HG02610 (cell line): ENCODE measurements around the gene SFT2D1.
A peak's percentile ranks its signal among the peaks of the same experiment; 100 is the strongest.
"Not testable (repeated sequence)": the region's sequence is repeated elsewhere in the genome, so short reads cannot be mapped to it uniquely, and the experiment has no call there.

ENCODE experiments used
- ATAC-seq: cut with Tn5 transposase; IDR thresholded peaks from one replicate; pipeline ENCODE4 v1.9.1; 2021; ENCODE audit warnings: mild to moderate bottlenecking, moderate library complexity; ENCODE audit not compliant: unreplicated experiment

Gene SFT2D1

GRCh38 chr6:166342349-166343149 lies at the start of gene SFT2D1:
Gene SFT2D1, minus strand, starts transcription at chr6:166342545. Its CDS starts 64 bp downstream, at chr6:166342481.
- ATAC-seq: peak; percentile 90

GRCh38 chr6:166389119-166389518 lies 46.8 kb upstream of the SFT2D1 start:
- ATAC-seq: no peak

DNA sequence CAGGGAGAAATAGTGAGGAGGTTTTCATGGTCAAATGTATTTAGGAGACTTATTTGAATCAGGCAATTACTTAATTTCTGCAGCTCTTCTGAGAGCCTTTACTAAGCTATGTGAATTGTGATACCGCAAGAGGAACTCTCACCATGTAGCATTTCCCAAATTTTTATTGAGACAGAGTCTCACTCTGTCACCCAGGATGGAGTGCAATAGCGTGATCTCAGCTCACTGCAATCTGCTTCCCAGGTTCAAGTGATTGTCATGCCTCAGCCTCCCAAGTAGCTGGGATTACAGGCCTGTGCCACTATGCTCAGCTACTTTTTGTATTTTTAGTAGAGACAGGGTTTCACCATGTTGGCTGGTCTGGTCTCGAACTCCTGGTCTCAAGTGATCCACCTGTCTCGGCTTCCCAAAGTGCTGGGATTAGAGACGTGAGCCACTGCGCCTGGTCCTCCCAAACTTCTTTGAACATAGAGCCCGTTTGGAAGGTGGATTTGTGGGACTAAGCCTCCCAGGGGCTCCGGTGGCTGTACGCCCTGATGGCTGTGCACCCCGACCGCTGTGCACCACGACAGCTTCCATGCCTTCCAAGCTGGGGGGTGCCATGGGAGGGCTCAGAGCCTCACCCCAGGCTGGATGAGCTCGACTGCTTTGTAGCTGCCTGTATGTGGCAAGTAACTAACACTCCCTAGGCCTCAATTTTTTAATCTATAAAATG lies 46.1 kb upstream of the SFT2D1 start:
- no peak for ATAC-seq

GRCh38 chr6:166387642-166388289 lies 45.4 kb upstream of the SFT2D1 start:
- no peak for ATAC-seq

- not testable (repeated sequence) for ATAC-seq
These were observed 44.8 kb upstream of the SFT2D1 start for GRCh38 chr6:166387098-166387497.

DNA sequence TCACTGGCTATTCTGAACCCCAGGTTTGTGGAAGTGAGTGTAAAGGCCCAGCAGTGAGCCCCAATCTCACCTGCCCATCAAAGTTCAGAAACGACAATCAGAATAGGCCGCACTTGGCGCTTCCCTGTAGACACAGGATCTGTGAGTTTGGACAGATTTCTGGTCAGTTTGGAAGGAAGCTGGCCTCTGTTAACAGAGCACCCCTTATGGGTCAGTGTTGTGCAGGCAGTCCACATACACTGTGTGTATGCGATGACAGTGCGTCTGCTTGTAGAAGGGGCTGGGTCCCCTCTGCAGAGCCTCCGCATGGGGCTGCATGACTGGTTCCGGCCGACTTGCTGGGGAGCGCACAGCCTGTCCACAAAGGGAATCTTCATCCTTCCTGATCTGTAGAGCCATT lies 43.8 kb upstream of the SFT2D1 start:
- no peak for ATAC-seq

DNA sequence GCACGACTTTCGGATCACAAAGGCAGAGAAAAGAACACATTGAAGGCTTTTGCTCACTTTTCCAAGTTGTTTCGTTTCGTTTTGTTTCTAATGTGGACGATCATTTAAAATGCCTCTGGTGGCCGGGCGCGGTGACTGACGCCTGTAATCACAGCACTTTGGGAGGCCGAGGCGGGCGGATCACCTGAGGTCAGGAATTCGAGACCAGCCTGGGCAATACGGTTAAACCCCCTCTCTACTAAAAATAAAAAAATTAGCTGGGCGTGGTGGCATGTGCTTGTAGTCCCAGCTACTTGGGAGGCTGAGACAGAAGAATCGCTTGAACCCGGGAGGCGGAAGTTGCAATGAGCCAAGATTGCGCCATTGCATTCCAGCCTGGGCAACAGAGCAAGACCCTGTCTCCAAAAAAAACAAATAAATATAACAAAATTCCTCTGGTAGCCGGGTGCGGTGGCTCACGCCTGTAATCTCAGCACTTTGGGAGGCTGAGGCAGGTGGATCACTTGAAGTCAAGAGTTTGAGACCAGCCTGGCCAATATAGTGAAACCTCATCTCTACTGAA lies 41.5 kb upstream of the SFT2D1 start:
- peak; percentile 1 for ATAC-seq

- ATAC-seq: peak; percentile 89
These were observed 40.8 kb upstream of the SFT2D1 start, which contains the start of gene MPC1 for GRCh38 chr6:166382933-166383801. Gene MPC1, minus strand, starts transcription at chr6:166382940. Its CDS starts 64 bp downstream, at chr6:166382876.

DNA sequence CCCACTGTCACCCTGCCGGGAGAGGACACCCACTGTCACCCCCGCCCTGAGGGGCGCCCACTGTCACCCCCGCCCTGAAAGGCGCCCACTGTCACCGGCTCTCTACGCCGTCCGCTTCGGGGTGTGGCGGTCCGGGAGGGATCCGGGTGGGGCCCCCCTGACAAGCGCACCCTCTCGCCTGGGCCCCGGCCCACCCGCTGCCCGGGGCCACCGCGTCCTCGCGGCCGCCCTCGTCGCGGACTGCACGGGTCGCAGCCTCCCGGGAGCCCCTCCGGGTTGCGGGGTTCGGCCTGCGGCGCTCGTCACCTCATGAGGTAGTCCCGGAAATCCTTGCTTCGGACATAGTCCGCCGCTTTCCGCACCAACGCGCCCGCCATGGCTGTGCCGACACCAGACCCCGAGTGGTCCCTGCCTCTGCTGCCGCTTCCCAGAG lies 40.2 kb upstream of the SFT2D1 start:
- ATAC-seq: no peak

DNA sequence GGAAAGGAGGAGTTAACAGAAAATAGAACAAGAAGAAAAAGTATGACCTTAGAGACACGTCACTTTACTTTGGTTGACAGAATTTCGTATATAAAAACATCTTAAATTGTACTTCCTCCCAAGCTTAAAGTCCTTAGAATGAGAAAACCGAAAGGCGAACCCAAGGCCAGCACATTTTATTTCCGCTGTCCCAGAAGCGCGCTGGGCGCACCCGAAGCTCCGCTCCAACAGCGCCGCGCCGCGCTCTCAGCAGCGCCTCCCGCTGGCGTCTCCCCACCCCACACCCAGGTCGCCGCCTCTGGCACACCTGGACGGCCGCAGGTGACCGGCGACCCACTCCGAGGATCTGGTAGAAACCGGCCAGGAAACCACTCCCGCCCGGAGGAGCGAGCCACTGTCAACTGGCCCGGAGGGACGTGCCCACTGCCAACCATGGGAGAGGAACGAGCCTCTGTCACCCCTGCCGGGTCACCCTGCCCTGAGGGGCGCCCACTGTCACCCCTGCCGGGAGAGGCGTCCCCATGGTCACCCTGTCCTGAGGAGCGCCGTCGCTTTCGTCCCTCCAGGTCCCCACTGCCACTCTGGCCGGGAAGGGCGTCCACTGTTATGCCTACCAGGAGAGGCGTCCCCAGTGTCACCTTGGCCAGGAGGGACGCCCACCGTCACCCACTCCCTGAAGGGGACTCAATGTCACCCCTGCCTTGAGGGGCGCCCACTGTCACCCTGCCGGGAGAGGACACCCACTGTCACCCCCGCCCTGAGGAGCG lies 39.6 kb upstream of the SFT2D1 start:
- peak; percentile 48 for ATAC-seq

GRCh38 chr6:166381381-166381732 lies 39.0 kb upstream of the SFT2D1 start:
- ATAC-seq: no peak

- ATAC-seq: no peak
These were observed 37.5 kb upstream of the SFT2D1 start for GRCh38 chr6:166379800-166380199.

- no peak for ATAC-seq
These were observed 36.8 kb upstream of the SFT2D1 start for GRCh38 chr6:166379103-166379586.

- ATAC-seq: no peak
These were observed 35.4 kb upstream of the SFT2D1 start for GRCh38 chr6:166377721-166378120.

DNA sequence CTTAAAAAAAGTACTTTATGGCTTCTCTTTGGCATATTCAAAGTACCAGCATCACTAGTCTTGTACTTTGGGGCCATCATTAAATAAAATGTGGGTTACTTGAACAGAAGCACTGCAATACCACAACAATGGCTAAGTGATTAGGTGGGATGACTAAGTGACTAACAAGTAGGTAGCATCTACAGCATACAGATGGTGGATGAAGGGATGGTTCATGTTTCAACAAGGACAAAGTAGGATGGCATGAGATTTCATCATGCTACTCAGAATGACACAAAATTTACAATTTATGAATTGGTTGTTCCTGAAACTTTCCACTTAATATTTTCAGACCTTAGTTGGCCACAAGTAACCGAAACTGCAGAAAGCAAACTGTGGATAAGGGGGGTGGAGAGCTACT lies 32.7 kb upstream of the SFT2D1 start:
- ATAC-seq: no peak

- ATAC-seq: no peak
These were observed 28.1 kb upstream of the SFT2D1 start for GRCh38 chr6:166370489-166370888.

- ATAC-seq: no peak
These were observed 27.4 kb upstream of the SFT2D1 start for GRCh38 chr6:166369782-166370181.

GRCh38 chr6:166366921-166367320 lies 24.6 kb upstream of the SFT2D1 start:
- no peak for ATAC-seq

GRCh38 chr6:166365806-166366205 lies 23.5 kb upstream of the SFT2D1 start:
- ATAC-seq: no peak
